ENCODE results near the gene DCAKD. TPM values are rescaled to one million over a fixed set of nuclear protein-coding genes. Genes with fewer than 3 reads are reported as not detected.

DCAKD gene
- total RNA-seq, 1 donor from 2014 or later = 28.0 TPM

GRCh38 chr17:45004388-45004787 is 47.0 kb downstream of the DCAKD start:
- no peak for DNase-seq (ENCODE audit: low spot score)

DNA sequence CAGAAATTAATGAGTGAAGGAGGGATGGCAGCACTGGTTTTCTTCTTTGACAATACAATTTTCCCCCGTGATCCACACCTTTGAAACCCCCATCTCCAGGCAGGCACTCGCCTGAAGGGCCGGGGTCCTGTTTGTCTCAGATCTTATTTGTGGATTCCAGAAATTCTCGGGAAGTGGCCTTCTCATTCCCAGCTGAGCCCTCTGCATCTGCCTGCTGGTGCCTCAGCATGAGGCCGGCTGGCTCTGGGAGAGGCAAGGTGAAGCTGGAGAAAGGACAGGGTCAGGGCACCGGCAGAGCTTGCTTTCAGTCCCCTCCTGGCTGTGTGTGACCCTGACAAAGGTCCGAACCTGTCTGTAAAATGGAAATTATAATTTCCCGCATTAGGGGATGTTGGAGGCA is 47.6 kb downstream of the DCAKD start:
- no peak for DNase-seq (ENCODE audit: low spot score)

- no peak for DNase-seq (ENCODE audit: low spot score)
These were observed 50.1 kb downstream of the DCAKD start for GRCh38 chr17:45001310-45001709.

DNA sequence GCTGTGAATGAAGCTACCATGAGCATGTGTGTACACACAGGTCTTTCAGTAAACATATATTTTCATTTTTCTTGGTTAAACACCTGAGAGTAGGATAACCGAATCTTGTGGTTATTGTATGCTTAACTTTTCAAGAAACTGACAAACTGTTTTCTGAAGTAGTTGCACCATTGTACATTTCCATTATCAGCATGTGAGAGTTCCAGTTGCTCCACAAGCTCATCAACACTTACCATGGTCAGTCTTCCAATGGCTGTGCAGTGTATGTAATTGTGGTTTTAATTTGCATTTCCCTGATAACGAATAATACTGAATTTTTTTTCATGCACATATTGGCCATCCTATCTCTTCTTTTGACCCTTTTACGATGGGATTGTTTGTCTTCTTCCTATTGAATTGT is 52.0 kb downstream of the DCAKD start:
- no peak for DNase-seq (ENCODE audit: low spot score)

GRCh38 chr17:44998646-44999045 is 52.8 kb downstream of the DCAKD start:
- DNase-seq (ENCODE audit: low spot score) = no peak

GRCh38 chr17:44997733-44998520 is 53.5 kb downstream of the DCAKD start:
- no peak for DNase-seq (ENCODE audit: low spot score)

DNA sequence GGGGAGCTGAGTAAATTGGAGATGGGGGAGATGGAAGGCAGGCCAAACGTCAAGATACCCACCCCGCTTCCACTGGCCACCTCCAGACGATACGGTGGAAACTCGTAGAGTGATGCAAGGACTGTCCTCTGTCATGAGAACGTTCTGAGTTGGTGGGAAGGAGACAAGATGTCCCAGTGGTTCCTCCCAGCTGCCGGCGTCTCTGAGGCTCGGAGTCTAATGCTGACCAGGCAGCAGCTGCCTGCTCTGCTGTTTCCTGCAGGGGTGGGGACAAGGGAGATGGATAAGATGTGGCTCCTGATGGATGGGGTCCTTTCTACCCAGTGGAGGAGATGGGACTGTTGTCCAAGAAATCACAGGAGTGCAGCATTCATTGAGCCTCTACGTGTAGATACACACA is 55.1 kb downstream of the DCAKD start:
- no peak for DNase-seq (ENCODE audit: low spot score)

DNA sequence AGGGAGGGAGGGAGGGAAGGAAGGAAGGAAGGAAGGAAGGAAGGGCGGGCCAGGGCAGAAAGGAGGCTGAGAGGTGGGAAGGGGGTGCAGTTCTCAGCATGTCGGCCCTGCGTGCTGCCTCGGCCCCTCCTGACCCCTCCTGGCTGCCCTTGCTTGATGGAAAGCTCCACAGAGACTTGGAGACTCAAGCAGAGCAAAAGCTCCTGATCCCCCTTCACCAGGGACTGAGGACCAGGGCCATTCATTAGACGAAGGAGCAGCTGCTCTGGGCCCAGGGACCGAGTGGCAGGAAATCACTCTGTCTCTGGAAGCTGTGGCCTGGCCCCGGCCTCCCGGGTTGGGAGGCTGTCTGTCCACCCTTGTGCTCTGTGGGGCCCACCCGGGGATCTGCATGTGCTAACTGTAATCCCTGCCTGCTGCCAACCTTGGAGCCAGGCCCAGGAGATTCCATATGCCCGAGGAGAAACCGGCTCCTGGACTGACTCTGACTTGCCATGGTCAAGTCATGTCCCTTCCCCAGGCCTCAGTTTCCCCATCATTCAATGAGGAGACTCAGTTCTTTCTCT is 55.9 kb downstream of the DCAKD start:
- DNase-seq (ENCODE audit: low spot score) = no peak

DNA sequence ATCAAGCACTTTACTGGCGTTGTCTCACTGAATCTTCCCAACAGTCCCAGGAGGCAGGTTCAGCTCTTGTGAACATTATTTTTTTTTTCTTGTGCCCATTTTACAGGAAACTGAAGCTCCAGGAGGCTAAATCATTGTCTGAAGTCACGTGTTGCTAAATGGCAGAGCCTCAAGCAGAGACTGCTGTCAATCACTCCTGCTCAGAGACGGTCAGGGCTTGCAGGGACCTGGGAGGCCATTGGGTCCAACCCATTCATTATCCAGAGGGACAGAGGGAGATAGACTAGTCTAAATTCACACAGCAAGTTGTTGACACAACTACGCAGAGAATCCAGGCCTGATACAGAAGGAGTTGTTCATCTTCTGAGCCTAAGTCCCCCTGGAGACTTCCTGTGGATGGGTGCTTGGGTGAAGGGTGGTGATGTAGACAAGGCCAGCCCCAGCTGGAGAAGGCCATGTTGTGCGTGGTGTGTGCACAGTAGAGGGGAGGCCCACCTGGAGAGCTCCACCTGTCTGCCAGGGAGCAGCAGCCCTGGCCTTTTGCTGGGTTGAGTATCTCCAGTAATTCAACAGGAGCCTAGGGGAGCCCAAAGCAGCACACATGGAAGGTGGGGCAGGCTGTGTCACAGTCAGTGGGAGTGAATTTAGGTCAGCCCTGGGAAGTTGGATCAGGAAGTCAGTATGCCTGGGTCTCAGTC is 59.0 kb downstream of the DCAKD start:
- DNase-seq (ENCODE audit: low spot score) = no peak

DNA sequence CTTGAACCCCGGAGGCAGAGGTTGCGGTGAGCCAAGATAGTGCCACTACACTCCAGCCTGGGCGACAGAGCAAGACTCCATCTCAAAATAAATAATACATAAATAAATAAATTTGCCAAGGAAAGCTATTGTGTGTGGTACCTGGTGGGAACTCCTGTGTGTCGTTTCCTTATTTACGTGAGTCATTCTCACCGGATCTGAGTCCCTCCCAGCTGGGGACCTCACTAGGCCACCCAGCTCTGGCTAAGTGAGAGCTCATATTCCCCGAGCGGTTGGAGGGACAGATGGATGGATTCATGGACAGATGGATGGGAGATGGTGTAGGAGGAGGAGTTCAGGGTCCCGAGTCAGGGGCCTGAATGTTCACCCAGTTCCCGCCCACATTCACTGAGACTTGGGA is 60.4 kb downstream of the DCAKD start:
- DNase-seq (ENCODE audit: low spot score) = no peak

DNA sequence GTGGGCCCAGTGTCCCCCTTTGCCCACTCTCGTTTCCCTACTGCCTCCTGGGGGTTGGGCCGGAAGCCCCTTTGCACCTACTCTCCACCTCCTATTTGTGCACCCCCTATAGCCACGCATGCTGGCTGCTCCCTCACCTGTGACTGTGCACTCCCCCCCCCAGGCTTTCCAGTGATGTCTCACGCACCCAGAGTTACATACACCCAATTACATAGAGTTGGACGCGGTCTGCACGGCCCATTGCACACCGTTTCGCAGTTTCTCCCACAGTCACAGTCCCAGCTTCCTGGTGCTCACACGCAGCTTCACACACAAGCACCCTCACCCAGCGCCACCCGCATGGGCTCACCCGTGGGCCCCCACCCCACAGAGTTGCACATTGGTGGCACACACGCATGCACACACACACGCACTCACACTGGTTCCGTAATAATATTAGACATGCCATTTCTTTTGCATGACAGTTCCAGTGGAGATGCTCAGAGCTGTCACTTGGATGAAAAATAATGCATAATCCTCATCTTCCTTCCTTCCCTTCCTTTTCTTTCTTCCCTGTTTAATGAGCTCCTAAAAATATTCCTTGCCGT is 61.8 kb downstream of the DCAKD start:
- DNase-seq (ENCODE audit: low spot score) = no peak

DNA sequence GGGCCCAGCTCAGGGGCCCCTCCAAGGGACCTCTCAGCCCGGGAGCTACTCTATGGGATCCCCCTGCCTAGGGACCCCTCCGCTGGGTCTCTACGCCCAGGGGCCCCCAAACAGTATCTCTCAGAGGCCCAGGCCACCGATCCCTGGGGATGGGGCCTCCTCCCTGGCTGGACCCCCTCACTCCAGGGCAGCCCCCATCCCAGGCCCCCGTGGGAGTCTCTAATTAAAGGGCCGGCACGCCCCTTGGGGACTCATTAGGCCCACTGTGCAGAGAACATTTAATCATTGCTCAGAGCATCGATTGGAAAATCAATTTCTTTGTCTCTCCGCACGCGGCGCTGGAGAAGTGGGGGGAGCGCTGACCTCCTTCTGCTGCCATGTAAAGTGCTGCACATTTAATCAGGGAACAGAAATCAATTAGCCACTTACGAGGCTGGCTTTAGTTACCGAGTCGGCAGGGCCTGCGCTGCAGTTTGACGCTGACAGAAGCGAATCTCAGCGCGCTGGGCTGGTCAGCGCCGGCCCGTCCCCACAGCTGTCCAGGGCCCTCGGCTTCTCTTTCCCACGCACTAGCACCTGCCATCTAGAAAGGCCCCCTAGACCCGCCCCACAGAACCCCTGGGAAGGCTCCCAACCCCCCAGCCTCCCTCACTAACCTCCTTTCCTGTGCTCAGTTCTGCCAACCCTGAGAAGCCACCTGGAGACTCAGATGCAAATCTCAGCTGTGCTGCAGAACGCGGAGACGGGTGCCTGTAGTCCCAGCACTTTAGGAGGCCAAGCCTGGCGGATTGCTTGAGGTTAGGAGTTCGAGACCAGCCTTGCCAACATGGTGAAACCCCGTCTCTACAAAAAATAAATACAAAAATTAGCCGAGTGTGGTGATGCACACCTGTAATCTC is 63.1 kb downstream of the DCAKD start:
- DNase-seq (ENCODE audit: low spot score) = no peak

DNA sequence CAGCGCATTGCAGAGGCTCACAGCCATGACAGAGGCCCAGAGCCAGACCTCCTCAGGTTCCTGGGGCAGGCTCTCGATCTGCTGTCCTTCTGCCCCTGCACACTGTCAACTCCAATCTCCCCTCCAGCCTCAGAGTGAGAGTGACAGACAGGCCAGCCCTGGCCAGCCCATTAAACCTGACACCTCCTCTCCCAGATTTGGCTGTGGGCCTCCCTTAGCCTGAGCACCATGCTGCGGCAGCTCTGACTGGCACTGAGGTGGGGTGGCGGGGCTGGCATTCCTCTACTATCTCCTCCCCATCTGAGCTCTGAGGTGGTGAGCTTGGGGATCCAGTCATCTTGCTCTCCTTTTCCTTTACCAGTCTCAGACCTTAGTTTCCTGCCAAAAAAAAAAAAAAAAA is 67.9 kb downstream of the DCAKD start:
- DNase-seq (ENCODE audit: low spot score) = no peak

DNA sequence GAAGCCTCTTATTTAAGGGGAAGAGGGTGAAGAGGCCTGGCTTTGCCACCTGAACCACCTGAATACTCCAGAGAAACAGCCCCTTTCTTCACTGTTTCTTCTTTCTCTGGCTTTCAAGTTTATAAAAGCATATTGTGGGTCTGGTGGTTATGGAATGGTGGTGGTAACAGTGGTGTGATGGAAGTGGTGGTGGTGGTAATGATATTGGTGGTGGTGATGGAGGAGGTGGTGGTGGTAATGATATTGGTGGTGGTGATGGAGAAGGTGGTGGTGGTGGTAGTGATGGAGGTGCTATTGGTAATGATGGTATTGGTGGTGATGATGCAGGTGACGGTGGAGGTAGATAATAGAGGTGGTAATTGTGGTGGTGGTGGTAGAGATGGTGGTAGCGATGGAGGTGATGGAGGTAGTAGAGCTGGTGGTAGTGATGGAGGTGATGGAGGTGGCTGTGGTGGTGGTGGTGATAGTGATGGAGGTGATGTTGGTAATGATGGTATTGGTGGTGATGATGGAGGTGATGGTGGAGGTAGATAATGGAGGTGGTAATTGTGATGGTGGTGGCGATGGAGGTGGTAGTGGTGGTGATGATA is 69.2 kb downstream of the DCAKD start:
- no peak for DNase-seq (ENCODE audit: low spot score)

- DNase-seq (ENCODE audit: low spot score) = no peak
These were observed 70.0 kb downstream of the DCAKD start for GRCh38 chr17:44981221-44981968.

DNA sequence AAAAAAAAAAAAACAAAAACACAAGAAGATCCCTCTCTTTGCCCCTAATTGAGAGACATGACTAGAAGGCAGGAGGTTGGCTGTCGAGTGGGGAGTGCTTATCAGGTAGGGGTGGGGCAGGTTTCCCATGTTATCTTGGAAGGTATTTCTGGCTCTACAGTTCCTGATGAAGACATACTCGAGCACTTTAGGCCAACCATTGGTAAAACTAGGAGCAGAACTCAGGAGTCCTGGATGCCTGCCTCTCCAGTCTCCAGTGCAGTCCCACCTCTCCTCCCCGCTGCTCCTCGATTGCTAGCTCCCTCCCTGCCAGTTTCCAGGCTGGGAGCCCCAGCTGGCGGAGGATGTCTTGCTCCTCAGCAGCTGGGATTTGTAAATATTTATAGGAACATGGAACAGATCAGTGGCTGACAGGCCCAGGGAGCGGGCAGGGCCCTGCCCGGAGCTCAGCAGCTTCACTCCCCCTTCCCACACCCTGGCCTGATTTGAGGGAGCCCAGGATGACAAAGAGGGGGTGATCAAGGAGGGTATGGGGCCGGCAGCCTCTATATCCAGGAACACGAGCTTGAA is 71.9 kb downstream of the DCAKD start:
- DNase-seq (ENCODE audit: low spot score) = no peak

DNA sequence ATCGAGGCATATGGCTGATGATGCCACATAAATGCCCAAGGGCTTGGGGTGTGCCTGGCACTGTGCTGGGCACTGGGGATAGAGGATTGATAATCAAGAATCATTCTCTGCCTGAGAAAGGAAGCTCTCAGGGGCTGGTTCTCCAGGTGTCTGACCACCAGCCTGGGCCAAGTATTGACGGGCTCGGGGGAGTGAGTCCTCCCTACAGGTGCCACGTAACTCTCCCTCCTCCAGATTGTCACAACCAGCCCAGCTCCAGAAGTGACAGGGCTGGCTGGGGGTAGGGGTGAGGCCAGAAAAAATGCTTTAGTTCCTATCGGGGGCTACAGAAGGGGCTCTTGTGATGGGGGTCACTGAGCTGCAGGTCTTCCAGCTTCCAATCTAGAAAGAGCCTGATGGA is 72.6 kb downstream of the DCAKD start:
- no peak for DNase-seq (ENCODE audit: low spot score)

DNA sequence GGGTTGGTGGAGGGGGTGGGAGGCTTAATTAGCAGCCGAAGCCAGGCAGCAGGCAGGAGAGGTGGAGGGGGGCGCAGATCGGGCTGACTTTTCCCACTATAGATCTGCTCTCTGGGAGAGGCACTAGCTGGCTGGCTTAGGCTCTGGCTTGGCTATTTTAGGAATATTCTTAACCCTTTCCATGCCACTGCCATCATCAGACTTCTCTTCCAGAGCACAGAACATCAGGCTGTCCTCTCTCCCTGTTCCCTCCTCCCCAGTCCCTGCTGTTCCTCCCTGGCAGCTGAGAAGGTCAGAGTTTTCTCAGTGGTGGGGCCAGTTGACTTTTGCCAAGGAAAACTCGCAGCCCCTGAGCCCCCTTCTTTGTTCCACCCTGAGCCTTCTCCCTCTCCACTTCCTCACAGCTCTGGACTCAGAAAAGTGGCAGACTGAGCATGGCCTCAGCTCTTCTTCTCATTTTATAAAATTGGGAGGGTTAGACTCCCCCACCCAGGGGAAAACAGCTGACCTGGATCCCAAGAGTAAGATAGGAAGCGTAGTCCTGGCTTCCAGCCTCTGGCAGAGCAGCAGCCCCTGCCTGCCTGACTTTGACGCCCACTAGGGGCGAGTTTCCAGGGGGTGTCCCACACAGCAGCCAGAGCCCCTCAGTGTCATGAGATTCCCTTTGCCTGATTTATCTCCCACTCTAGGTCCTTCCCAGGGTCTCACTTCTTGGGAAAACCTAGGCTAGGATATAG is 73.5 kb downstream of the DCAKD start:
- no peak for DNase-seq (ENCODE audit: low spot score)

DNA sequence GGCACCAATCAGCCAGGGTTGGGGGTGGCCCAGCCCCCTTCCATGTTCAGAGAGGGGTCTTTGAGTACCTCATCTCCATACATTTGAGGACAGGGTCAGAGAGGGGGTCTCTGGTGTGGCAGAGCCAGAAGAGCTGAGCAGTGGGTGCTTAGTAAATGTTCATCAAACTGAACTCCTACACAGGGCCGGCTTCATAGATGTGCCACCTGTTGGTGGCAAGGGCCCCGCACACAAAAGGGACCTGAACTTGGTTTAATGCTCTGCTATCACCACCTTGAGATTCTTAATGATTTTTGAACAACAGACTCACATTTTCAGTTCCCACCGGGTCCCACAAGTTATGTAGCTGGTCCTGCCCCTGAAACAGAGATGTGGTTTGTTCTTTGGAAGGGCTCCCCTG is 74.4 kb downstream of the DCAKD start:
- no peak for DNase-seq (ENCODE audit: low spot score)

All from mesenteric fat pad (tissue), 1 donor.